GM12878 (cell line): ENCODE results near the gene PPARA. TPM values are rescaled to one million over a fixed set of nuclear protein-coding genes. Genes with fewer than 3 reads are reported as not detected.

Experiments
- ATAC-seq: fragments of 200-7000 bp; cut with Tn5 transposase; 3 replicates; pipeline ENCODE4 v1.9.1; 2020; ENCODE audit warnings: mild to moderate bottlenecking, moderate library complexity
- BruUV-seq: library from RNA; stranded (reverse); fragments of 400-500 nt; replicated peaks from 2 replicates; lab custom pipeline; 2021; lab: Mats Ljungman, UMichigan
- CTCF ChIA-PET: fragments of 300-600 bp; sonication (Branson Sonifier 250); formaldehyde crosslinking; extraction: SDS; loops from one replicate; lab custom pipeline; 2021; ENCODE audit warnings: inconsistent platforms; lab: Yijun Ruan, JAX
- POLR2A ChIA-PET: fragments of 350-600 bp; formaldehyde crosslinking; extraction: SDS; loops from one replicate; lab custom pipeline; 2021; ENCODE audit warnings: inconsistent platforms; lab: Charles Lee
- RAD21 ChIA-PET: fragments of 300-600 bp; sonication (Branson Sonifier 250); formaldehyde crosslinking; loops from one replicate; lab custom pipeline; 2023; ENCODE audit warnings: antibody characterized with exemption; ENCODE audit not compliant: unreplicated experiment; lab: Charles Lee
- SMC1A ChIA-PET: fragments of 300-600 bp; sonication (Branson Sonifier 250); formaldehyde crosslinking; loops from one replicate; lab custom pipeline; 2023; ENCODE audit not compliant: unreplicated experiment, uncharacterized antibody; lab: Charles Lee
- DNase-seq: peaks from one replicate; pipeline ENCODE4 v3.0.0-alpha.2; 2011; ENCODE audit warnings: low read depth, low spot score
- FAIRE-seq: peaks from 3 replicates; lab custom pipeline; 2011; peaks lifted over from hg19 to GRCh38; lab: Jason Lieb, UNC
- H2AFZ ChIP-seq: 2 replicates; pipeline ENCODE4 v1.6.0; 2011; ENCODE audit warnings: low read depth, low read length, control low read depth; ENCODE audit not compliant: control insufficient read depth
- H3K27ac ChIP-seq: 2 replicates; pipeline ENCODE4 v1.5.1; 2011; ENCODE audit warnings: control low read depth; ENCODE audit not compliant: control insufficient read depth, insufficient read depth
- H3K27me3 ChIP-seq, 2 experiments: replicated peaks in 1 of 2; 2 replicates each; pipeline versions ENCODE4 v1.6.0 to v1.6.1; 2011; ENCODE audit warnings: low read length in 1 of 2; ENCODE audit not compliant: control insufficient read depth in 2 of 2, insufficient read depth in 2 of 2
- H3K36me3 ChIP-seq, 2 experiments: 2 replicates each; pipeline ENCODE4 v1.5.1; 2011; ENCODE audit warnings: low read length in 1 of 2; ENCODE audit not compliant: control insufficient read depth in 2 of 2, insufficient read depth in 2 of 2
- H3K4me1 ChIP-seq: 2 replicates; pipeline ENCODE4 v1.6.1; 2011; ENCODE audit warnings: mild to moderate bottlenecking, low read length, moderate library complexity, mixed read lengths; ENCODE audit not compliant: control insufficient read depth, insufficient read depth
- H3K4me2 ChIP-seq: 2 replicates; pipeline ENCODE4 v1.6.0; 2011; ENCODE audit warnings: control low read depth; ENCODE audit not compliant: control insufficient read depth, insufficient read depth
- H3K4me3 ChIP-seq: fragments of 200-600 bp; sonication (generic); 2 replicates; pipeline ENCODE4 v1.5.1; 2016
- H3K79me2 ChIP-seq: 2 replicates; pipeline ENCODE4 v1.6.0; 2011; ENCODE audit warnings: low read length; ENCODE audit not compliant: control insufficient read depth, insufficient read depth
- H3K9ac ChIP-seq: 2 replicates; pipeline ENCODE4 v1.8.0; 2011; ENCODE audit warnings: low read length, control low read depth, mixed read lengths; ENCODE audit not compliant: control insufficient read depth, insufficient read depth
- H3K9me3 ChIP-seq: replicated peaks from 3 replicates; pipeline ENCODE4 v1.5.1; 2011; ENCODE audit warnings: mild to moderate bottlenecking, low read length; ENCODE audit not compliant: control insufficient read depth, insufficient read depth
- H4K20me1 ChIP-seq: 2 replicates; pipeline ENCODE4 v1.6.0; 2011; ENCODE audit not compliant: control insufficient read depth, insufficient read depth
- ASH2L ChIP-seq: fragments of 300-600, 200-600 bp; sonication (generic); IDR thresholded peaks from 2 replicates; pipeline ENCODE4 v1.6.1; 2017; ENCODE audit warnings: low read depth, mild to moderate bottlenecking, borderline replicate concordance
- ATF7 ChIP-seq: fragments of 450-650 bp; IDR thresholded peaks from 2 replicates; pipeline ENCODE4 v1.6.1; 2016; ENCODE audit warnings: low read depth, mild to moderate bottlenecking
- CEBPB ChIP-seq, 2 experiments: fragments of 150-350 bp in 1 of 2; IDR thresholded peaks; 2 replicates each; pipeline ENCODE4 v1.6.1; 2012 to 2014; ENCODE audit warnings: low read depth in 2 of 2, low read length in 2 of 2, borderline replicate concordance in 1 of 2, inconsistent platforms in 1 of 2
- CHD2 ChIP-seq: IDR thresholded peaks from 2 replicates; pipeline ENCODE4 v1.6.1; 2011; ENCODE audit warnings: low read depth, low read length, improper control_type of control experiment, borderline replicate concordance
- CHD4 ChIP-seq: fragments of 200-600 bp; sonication (generic); IDR thresholded peaks from 2 replicates; pipeline ENCODE4 v1.6.1; 2016; ENCODE audit warnings: mild to moderate bottlenecking
- EED ChIP-seq: sonication (generic); IDR thresholded peaks from 2 replicates; pipeline ENCODE4 v1.6.1; 2016; ENCODE audit warnings: antibody characterized with exemption, low read depth
- KLF5 ChIP-seq: fragments of 450-650 bp; IDR thresholded peaks from 2 replicates; pipeline ENCODE4 v1.6.1; 2014; ENCODE audit warnings: mild to moderate bottlenecking; ENCODE audit not compliant: partially characterized antibody
- NFXL1 ChIP-seq: fragments of 450-650 bp; IDR thresholded peaks from 2 replicates; pipeline ENCODE4 v1.6.1; 2017; ENCODE audit warnings: antibody characterized with exemption, mild to moderate bottlenecking, borderline replicate concordance
- POU2F2 ChIP-seq: IDR thresholded peaks from 3 replicates; pipeline ENCODE4 v1.6.1; 2011; ENCODE audit warnings: low read depth, mild to moderate bottlenecking, low read length, borderline replicate concordance
- TBL1XR1 ChIP-seq: IDR thresholded peaks from 2 replicates; pipeline ENCODE4 v1.6.1; 2012; ENCODE audit warnings: low read depth, low read length, improper control_type of control experiment
- TCF7 ChIP-seq: IDR thresholded peaks from 2 replicates; pipeline ENCODE4 v1.6.1; 2014; ENCODE audit warnings: antibody characterized with exemption, borderline replicate concordance
- WGBS: methylation state at CpG from one replicate; pipeline ENCODE4 v1.1.6; 2016; ENCODE audit warnings: low lambda C conversion rate; ENCODE audit not compliant: insufficient replicate concordance, insufficient coverage; ENCODE audit errors: missing lambda C conversion rate; 5-methylcytosine and 5-hydroxymethylcytosine counted together
- in situ Hi-C: fragments of 300-500 bp; cut with MboI; formaldehyde crosslinking; loops from 9 replicates; pipeline ENCODE4 v1.14.3; 2018; ENCODE audit warnings: mixed read lengths
- intact Hi-C: fragments of 100-400 bp; cut with micrococcal nuclease; formaldehyde crosslinking; loops from one replicate; pipeline ENCODE4 v1.14.2; 2022; ENCODE audit not compliant: unreplicated experiment
- polyA plus RNA-seq, 11 experiments: library from polyadenylated mRNA; depleted of rRNA in 4 of 11; unstranded in 6 of 11; stranded (reverse) in 5 of 11; fragments of >200 nt; fragmentation: Nextera tagmentation in 4 of 11; fragmentation: Illumina TruSeq in 1 of 11; extraction: Ambion mirVana in 4 of 11; extraction: Trizol in 1 of 11; gene quantifications; 1 replicate in 1 of 11; 2 replicates in 10 of 11; pipeline versions ENCODE4 v1.2.1 to v1.2.3, GENCODE V29; 2011 to 2016; ENCODE audit warnings: inconsistent platforms in 2 of 11, missing spikeins in 2 of 11, low read depth in 1 of 11
- total RNA-seq, 4 experiments: library from RNA; depleted of rRNA in 3 of 4; stranded (reverse); fragments of >200 nt in 3 of 4; fragmentation: Illumina TruSeq in 1 of 4; extraction: Trizol in 1 of 4; gene quantifications; 2 replicates each; pipeline versions ENCODE4 v1.2.1 to v1.2.3, GENCODE V29; 2013 to 2021
- TF ChIP-seq, protein P1 (sequence below): fragments of 450-650 bp; IDR thresholded peaks from 2 replicates; pipeline ENCODE4 v1.6.1; 2017; ENCODE audit warnings: mild to moderate bottlenecking, low read depth, inconsistent platforms; ENCODE audit not compliant: poor library complexity, severe bottlenecking
- TF ChIP-seq, protein P2 (sequence below): fragments of 450-650 bp; formaldehyde crosslinking; IDR thresholded peaks from 2 replicates; pipeline ENCODE4 v1.4.0; 2020; ENCODE audit warnings: mild to moderate bottlenecking, moderate library complexity
- TF ChIP-seq, protein P3 (sequence below): IDR thresholded peaks from 2 replicates; pipeline ENCODE4 v1.6.1; 2011; ENCODE audit warnings: low read depth, mild to moderate bottlenecking, low read length, moderate library complexity, borderline replicate concordance; ENCODE audit errors: extremely low read depth
- TF ChIP-seq, protein P4 (sequence below), 3 experiments: IDR thresholded peaks in 2 of 3; conservative IDR thresholded peaks in 1 of 3; 2 replicates each; pipeline ENCODE4 v1.5.1; 2011; ENCODE audit warnings: low read depth in 3 of 3, low read length in 3 of 3, mild to moderate bottlenecking in 3 of 3, control low read depth in 2 of 3, moderate library complexity in 2 of 3, inconsistent platforms in 1 of 3, mixed read lengths in 1 of 3; ENCODE audit not compliant: control insufficient read depth in 2 of 3, insufficient read depth in 1 of 3; ENCODE audit errors: extremely low read depth in 1 of 3

Gene PPARA
- total and polyA plus RNA-seq, 10 of the 15 experiments (the other 5 are each of a cell fraction or from before 2014, with no cell fraction given), result 0.72 to 10.4 (median 4.6) TPM

DNA sequence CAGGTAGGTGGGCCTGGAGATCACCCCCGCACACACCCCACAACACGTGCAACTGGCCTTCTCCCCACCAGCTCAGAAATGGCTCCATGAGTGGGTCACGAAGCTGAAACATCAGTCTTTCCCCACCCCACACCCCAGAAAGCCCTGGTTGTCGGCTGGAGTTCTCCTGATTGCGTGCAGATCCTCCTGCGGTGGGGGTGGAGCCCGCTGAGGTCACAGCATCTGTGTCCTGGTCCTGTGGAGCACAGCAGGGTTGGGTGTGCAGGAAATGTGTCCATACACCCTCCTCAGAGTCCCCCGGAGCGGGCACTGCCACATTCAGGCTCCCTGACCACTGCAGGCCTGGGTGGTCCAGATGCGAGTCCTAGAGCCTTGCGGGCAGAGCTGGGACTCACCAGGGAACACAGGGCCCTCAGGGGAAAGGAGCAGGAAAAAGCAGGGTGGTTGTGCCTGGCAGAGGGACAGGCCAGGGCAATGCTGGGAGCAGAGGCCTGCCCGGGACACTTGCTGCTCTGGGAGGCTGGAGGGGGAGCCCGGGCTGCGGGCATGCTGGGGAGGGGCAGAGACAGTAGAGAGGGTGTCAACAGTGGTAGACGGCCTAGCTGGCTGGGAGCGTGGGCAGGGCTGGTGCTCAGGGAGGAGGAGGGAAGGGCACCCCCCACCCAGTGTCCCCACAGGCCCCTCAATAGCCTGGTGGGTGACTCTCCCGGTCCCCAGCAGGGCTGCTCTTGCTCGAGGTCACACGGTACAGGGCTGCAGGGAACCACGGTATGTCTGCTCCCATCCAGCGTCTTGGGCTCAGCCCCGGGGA lies 42.4 kb upstream of the PPARA start:
- Histone ChIP-seq H3K4me2 (no peak overlapping the region), H4K20me1 (no peaks in the 10 kb centered on the region), H3K27me3 (no peaks in the 10 kb centered on the region), H3K4me3 (no peak overlapping the region), H2AFZ (no peak overlapping the region), H3K4me1 (no peaks in the 10 kb centered on the region), H3K9me3 (no peaks in the 10 kb centered on the region), H3K9ac (no peak overlapping the region), H3K36me3 (no peaks in the 10 kb centered on the region), H3K27ac (no peak overlapping the region), H3K79me2 (no peaks in the 10 kb centered on the region)
- ATAC-seq (no peak), DNase-seq (no peak), FAIRE-seq (no peak)
- 75% methylated on average over 20 of the region's 22 CpGs for WGBS
- CTCF ChIA-PET, result interaction anchor here (1.3 kb wide), 1 partner anchor 102 kb away, joined by 3 read pairs; no protein-coding TSS in a partner anchor
- SMC1A ChIA-PET, result no interaction called here
- intact Hi-C loops (no loop called here), in situ Hi-C loops (no loop called here)
- no TSS peak for BruUV-seq
- POLR2A ChIA-PET, result no interaction called here
- RAD21 ChIA-PET, result no interaction called here
- TF ChIP-seq TBL1XR1 (no peak), KLF5 (no peak), TCF7 (no peak), POU2F2 (no peak), NFXL1 (no peak), CHD2 (no peak), CHD4 (no peak), ATF7 (no peak), ASH2L (no peak), EED (no peak), CEBPB (IDR thresholded peaks at IDR 0.05; ENCODE audit: borderline replicate concordance in 1 of 2, low read depth in 2 of 2, low read length in 2 of 2) (no peak)
- TF ChIP-seq, protein P1, sequence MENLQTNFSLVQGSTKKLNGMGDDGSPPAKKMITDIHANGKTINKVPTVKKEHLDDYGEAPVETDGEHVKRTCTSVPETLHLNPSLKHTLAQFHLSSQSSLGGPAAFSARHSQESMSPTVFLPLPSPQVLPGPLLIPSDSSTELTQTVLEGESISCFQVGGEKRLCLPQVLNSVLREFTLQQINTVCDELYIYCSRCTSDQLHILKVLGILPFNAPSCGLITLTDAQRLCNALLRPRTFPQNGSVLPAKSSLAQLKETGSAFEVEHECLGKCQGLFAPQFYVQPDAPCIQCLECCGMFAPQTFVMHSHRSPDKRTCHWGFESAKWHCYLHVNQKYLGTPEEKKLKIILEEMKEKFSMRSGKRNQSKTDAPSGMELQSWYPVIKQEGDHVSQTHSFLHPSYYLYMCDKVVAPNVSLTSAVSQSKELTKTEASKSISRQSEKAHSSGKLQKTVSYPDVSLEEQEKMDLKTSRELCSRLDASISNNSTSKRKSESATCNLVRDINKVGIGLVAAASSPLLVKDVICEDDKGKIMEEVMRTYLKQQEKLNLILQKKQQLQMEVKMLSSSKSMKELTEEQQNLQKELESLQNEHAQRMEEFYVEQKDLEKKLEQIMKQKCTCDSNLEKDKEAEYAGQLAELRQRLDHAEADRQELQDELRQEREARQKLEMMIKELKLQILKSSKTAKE, result no peak
- TF ChIP-seq, protein P2, sequence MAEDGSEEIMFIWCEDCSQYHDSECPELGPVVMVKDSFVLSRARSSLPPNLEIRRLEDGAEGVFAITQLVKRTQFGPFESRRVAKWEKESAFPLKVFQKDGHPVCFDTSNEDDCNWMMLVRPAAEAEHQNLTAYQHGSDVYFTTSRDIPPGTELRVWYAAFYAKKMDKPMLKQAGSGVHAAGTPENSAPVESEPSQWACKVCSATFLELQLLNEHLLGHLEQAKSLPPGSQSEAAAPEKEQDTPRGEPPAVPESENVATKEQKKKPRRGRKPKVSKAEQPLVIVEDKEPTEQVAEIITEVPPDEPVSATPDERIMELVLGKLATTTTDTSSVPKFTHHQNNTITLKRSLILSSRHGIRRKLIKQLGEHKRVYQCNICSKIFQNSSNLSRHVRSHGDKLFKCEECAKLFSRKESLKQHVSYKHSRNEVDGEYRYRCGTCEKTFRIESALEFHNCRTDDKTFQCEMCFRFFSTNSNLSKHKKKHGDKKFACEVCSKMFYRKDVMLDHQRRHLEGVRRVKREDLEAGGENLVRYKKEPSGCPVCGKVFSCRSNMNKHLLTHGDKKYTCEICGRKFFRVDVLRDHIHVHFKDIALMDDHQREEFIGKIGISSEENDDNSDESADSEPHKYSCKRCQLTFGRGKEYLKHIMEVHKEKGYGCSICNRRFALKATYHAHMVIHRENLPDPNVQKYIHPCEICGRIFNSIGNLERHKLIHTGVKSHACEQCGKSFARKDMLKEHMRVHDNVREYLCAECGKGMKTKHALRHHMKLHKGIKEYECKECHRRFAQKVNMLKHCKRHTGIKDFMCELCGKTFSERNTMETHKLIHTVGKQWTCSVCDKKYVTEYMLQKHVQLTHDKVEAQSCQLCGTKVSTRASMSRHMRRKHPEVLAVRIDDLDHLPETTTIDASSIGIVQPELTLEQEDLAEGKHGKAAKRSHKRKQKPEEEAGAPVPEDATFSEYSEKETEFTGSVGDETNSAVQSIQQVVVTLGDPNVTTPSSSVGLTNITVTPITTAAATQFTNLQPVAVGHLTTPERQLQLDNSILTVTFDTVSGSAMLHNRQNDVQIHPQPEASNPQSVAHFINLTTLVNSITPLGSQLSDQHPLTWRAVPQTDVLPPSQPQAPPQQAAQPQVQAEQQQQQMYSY (CRISPR knock-in tag), result no peak
- TF ChIP-seq, protein P3, sequence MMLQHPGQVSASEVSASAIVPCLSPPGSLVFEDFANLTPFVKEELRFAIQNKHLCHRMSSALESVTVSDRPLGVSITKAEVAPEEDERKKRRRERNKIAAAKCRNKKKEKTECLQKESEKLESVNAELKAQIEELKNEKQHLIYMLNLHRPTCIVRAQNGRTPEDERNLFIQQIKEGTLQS, result no peak
- TF ChIP-seq, protein P4, sequence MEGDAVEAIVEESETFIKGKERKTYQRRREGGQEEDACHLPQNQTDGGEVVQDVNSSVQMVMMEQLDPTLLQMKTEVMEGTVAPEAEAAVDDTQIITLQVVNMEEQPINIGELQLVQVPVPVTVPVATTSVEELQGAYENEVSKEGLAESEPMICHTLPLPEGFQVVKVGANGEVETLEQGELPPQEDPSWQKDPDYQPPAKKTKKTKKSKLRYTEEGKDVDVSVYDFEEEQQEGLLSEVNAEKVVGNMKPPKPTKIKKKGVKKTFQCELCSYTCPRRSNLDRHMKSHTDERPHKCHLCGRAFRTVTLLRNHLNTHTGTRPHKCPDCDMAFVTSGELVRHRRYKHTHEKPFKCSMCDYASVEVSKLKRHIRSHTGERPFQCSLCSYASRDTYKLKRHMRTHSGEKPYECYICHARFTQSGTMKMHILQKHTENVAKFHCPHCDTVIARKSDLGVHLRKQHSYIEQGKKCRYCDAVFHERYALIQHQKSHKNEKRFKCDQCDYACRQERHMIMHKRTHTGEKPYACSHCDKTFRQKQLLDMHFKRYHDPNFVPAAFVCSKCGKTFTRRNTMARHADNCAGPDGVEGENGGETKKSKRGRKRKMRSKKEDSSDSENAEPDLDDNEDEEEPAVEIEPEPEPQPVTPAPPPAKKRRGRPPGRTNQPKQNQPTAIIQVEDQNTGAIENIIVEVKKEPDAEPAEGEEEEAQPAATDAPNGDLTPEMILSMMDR (IDR thresholded peaks at IDR 0.05 in 2 of 3, conservative IDR thresholded peaks at IDR 0.05 in 1 of 3; ENCODE audit: control insufficient read depth in 2 of 3, extremely low read depth in 1 of 3, insufficient read depth in 1 of 3, low read depth in 3 of 3, low read length in 3 of 3), result no peak
